Measurements from ENCODE around the gene ZNF263. TPM values are rescaled to one million over a fixed set of nuclear protein-coding genes. Genes with fewer than 3 reads are reported as not detected.

ZNF263 gene
- total RNA-seq, 1 experiment from 2014 or later = 34.8 TPM

DNA sequence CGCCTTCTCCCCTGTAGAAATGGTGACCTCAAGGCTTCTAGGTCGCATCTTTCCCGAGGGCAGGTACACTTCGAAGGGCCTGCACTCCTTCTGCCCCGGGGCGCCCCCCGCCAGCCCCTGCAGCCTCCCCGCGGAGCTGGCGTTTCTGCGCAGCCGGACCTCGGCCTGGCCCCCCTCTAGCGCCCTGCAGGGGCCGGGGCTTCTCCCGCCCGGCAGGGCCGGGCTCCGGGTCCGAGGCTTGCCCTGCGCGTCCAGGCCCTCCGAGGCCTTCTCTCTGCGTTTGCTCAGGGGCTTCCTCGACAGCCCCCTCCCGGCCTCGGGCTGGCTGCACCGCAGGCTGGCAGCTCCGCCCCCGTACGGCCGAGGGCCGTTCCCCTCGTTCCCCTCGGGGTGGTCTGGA is 29.0 kb upstream of the ZNF263 start:
- H3K27ac ChIP-seq (ENCODE audit: low read depth, low read length, poor library complexity, severe bottlenecking) = no peak overlapping the region
- no peaks in the 10 kb centered on the region for H3K4me1 ChIP-seq (ENCODE audit: insufficient read depth, low read length, poor library complexity, severe bottlenecking)
- H3K9me3 ChIP-seq (ENCODE audit: low read depth, low read length, poor library complexity, severe bottlenecking) = no peaks in the 10 kb centered on the region
- no peak for DNase-seq (ENCODE audit: low spot score)
- no peak overlapping the region for H3K4me3 ChIP-seq (ENCODE audit: low read depth, low read length, poor library complexity, severe bottlenecking)
- ChIA-PET CTCF (no interaction called here), POLR2A (ENCODE audit: low non-redundant PET) (no interaction called here)
- no peak for TF ChIP-seq EZH2 (IDR thresholded peaks at IDR 0.05; ENCODE audit: borderline replicate concordance, low read depth, low read length, poor library complexity, severe bottlenecking)
- TF ChIP-seq, protein P1, sequence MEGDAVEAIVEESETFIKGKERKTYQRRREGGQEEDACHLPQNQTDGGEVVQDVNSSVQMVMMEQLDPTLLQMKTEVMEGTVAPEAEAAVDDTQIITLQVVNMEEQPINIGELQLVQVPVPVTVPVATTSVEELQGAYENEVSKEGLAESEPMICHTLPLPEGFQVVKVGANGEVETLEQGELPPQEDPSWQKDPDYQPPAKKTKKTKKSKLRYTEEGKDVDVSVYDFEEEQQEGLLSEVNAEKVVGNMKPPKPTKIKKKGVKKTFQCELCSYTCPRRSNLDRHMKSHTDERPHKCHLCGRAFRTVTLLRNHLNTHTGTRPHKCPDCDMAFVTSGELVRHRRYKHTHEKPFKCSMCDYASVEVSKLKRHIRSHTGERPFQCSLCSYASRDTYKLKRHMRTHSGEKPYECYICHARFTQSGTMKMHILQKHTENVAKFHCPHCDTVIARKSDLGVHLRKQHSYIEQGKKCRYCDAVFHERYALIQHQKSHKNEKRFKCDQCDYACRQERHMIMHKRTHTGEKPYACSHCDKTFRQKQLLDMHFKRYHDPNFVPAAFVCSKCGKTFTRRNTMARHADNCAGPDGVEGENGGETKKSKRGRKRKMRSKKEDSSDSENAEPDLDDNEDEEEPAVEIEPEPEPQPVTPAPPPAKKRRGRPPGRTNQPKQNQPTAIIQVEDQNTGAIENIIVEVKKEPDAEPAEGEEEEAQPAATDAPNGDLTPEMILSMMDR (conservative IDR thresholded peaks at IDR 0.05; ENCODE audit: low read depth, low read length) = no peak
- intact Hi-C loops (cut with micrococcal nuclease; ENCODE audit: unreplicated experiment) = no loop called here
- no peaks in the 10 kb centered on the region for H3K36me3 ChIP-seq (ENCODE audit: insufficient read depth, low read length, poor library complexity, severe bottlenecking)
- BruUV-seq (replicated peaks) = no TSS peak
- no peaks in the 10 kb centered on the region for H3K27me3 ChIP-seq (replicated peaks; ENCODE audit: insufficient read depth, low read depth, low read length, poor library complexity)

DNA sequence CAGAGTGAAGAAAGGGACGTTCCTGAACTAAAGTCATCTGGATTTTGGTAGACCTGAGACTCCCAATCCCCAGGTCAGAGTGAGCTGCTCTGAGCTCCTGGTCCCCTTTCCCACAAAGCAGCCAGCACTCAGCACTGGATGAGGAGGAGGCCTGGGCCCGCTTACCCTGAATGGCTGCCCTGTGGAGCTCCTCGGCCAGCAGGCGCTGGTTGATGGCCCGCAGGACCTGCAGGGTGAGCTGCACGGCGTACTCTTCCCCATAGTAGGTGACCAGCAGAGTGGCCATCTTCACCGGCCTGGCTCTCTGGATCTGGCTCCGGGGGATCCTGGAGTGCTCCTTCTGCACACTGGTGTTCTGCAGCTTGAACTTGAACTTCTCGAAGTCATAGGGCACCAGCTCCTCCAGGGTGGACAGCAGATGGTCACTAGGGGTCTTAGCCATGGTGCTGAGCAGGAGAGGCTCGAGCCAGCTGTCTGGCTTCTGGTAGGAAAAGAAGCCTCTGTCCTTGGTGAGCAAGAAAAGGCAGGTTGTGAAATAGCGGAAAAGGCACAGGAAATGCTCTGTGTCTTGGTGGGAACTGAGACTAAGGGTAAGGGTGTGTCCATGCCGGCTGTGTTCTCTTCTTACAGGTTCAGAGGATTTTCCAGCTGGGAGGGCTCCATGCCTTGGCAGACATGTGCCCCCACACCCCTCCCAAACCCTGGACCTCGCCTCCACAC is 27.0 kb upstream of the ZNF263 start, which contains the start of gene MEFV:
Gene MEFV, minus strand, starts transcription at position 488 of the 720 bp plus-strand sequence. Its CDS starts 46 bp downstream, at position 442.
- Histone ChIP-seq H3K27ac (ENCODE audit: low read depth, low read length, poor library complexity, severe bottlenecking) (no peak within 1 kb of the TSS), H3K4me3 (ENCODE audit: low read depth, low read length, poor library complexity, severe bottlenecking) (no peak within 1 kb of the TSS), H3K9me3 (ENCODE audit: low read depth, low read length, poor library complexity, severe bottlenecking) (no peaks in the 10 kb centered on the region), H3K27me3 (replicated peaks; ENCODE audit: insufficient read depth, low read depth, low read length, poor library complexity) (no peaks in the 10 kb centered on the region), H3K4me1 (ENCODE audit: insufficient read depth, low read length, poor library complexity, severe bottlenecking) (no peaks in the 10 kb centered on the region), H3K36me3 (ENCODE audit: insufficient read depth, low read length, poor library complexity, severe bottlenecking) (no peaks in the 10 kb centered on the region)
- ChIA-PET POLR2A (ENCODE audit: low non-redundant PET) (no interaction called here), CTCF (no interaction called here)
- intact Hi-C loops (cut with micrococcal nuclease; ENCODE audit: unreplicated experiment) = no loop called here
- no peak for DNase-seq (ENCODE audit: low spot score)
- BruUV-seq (replicated peaks) = no TSS peak
- TF ChIP-seq, protein P1 (conservative IDR thresholded peaks at IDR 0.05; ENCODE audit: low read depth, low read length) = no peak
- no peak for TF ChIP-seq EZH2 (IDR thresholded peaks at IDR 0.05; ENCODE audit: borderline replicate concordance, low read depth, low read length, poor library complexity, severe bottlenecking)

DNA sequence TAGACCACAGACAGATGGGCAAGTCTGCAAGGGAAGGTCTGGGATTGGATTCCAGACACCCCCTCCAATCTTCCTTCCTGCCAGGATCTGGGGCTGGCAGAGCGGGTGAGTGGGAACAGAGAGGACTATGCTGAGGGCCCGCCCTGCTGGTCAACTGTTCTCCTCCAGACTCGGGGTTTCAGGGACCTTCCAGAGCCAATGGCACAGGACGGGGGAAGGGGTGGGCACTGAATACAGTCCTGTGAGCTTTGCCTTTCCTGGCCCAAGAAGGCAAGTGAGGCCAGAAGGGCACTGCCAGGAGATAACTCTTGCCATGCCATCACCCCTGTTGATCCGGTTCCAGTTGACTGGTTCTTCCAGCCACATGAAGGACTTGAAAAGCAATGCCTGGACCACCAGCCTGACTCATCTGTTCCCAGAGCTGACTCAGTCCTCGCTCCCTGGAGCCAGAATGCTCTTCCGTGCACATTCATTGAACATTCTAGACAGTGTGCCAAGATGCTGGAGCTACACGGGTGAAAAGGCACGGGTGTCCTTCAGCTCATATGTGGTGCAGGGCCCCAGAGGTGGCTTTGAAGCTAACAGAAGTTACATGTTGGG is 26.3 kb upstream of the ZNF263 start:
- no peak overlapping the region for H3K4me3 ChIP-seq (ENCODE audit: low read depth, low read length, poor library complexity, severe bottlenecking)
- no peaks in the 10 kb centered on the region for H3K36me3 ChIP-seq (ENCODE audit: insufficient read depth, low read length, poor library complexity, severe bottlenecking)
- no peaks in the 10 kb centered on the region for H3K9me3 ChIP-seq (ENCODE audit: low read depth, low read length, poor library complexity, severe bottlenecking)
- ChIA-PET POLR2A (ENCODE audit: low non-redundant PET) (no interaction called here), CTCF (no interaction called here)
- H3K27me3 ChIP-seq (replicated peaks; ENCODE audit: insufficient read depth, low read depth, low read length, poor library complexity) = no peaks in the 10 kb centered on the region
- TF ChIP-seq, protein P1 (conservative IDR thresholded peaks at IDR 0.05; ENCODE audit: low read depth, low read length) = no peak
- no peak for TF ChIP-seq EZH2 (IDR thresholded peaks at IDR 0.05; ENCODE audit: borderline replicate concordance, low read depth, low read length, poor library complexity, severe bottlenecking)
- no peak for DNase-seq (ENCODE audit: low spot score)
- intact Hi-C loops (cut with micrococcal nuclease; ENCODE audit: unreplicated experiment) = no loop called here
- H3K27ac ChIP-seq (ENCODE audit: low read depth, low read length, poor library complexity, severe bottlenecking) = no peak overlapping the region
- H3K4me1 ChIP-seq (ENCODE audit: insufficient read depth, low read length, poor library complexity, severe bottlenecking) = no peaks in the 10 kb centered on the region
- BruUV-seq (replicated peaks) = no TSS peak
